Thyroid gland (tissue), 4 donors: ENCODE data around the gene NME7. TPM values are rescaled to one million over a fixed set of nuclear protein-coding genes. Genes with fewer than 3 reads are reported as not detected.

Source experiments
- DNase-seq, 2 donors: peaks; one replicate each; pipeline ENCODE4 v3.0.0-alpha.2; 2019
- H3K27ac ChIP-seq, 3 donors: fragments of 200-600 bp; sonication (generic); 1 replicate in 2 of 3; 2 replicates in 1 of 3; pipeline ENCODE4 v1.5.1; 2016 to 2019; ENCODE audit warnings: mild to moderate bottlenecking in 1 of 3, moderate library complexity in 1 of 3
- H3K27me3 ChIP-seq: fragments of 200-600 bp; sonication (generic); one replicate; pipeline ENCODE4 v1.5.1; 2019
- H3K36me3 ChIP-seq, 2 donors: fragments of 200-600 bp; sonication (generic); one replicate each; pipeline ENCODE4 v1.5.1; 2016 to 2019
- H3K4me1 ChIP-seq, 2 donors: fragments of 200-600 bp; sonication (generic); one replicate each; pipeline ENCODE4 v1.5.1; 2017 to 2019
- H3K4me3 ChIP-seq, 3 donors: fragments of 200-600 bp; sonication (generic); replicated peaks in 1 of 3; 1 replicate in 2 of 3; 2 replicates in 1 of 3; pipeline ENCODE4 v1.5.1; 2016; ENCODE audit warnings: mild to moderate bottlenecking in 1 of 3
- H3K9me3 ChIP-seq: fragments of 200-600 bp; sonication (generic); one replicate; pipeline ENCODE4 v1.5.1; 2017
- CTCF ChIP-seq, 6 experiments: fragments of 200-600 bp in 3 of 6; fragments of 450-650 bp in 3 of 6; sonication (generic) in 3 of 6; IDR thresholded peaks; one replicate each; pipeline ENCODE4 v1.5.1; 2016 to 2019; ENCODE audit warnings: antibody characterized with exemption in 6 of 6, mild to moderate bottlenecking in 2 of 6, inconsistent platforms in 1 of 6, moderate library complexity in 1 of 6
- POLR2A ChIP-seq, 2 donors: fragments of 450-650 bp; IDR thresholded peaks; one replicate each; pipeline ENCODE4 v1.6.1; 2017; ENCODE audit warnings: antibody characterized with exemption in 2 of 2, mild to moderate bottlenecking in 2 of 2, moderate library complexity in 1 of 2
- WGBS, 2 donors: methylation state at CpG; one replicate each; pipeline ENCODE4 v1.1.5; 2017; 5-methylcytosine and 5-hydroxymethylcytosine counted together
- intact Hi-C: fragments of 100-400 bp; cut with DNase I; formaldehyde crosslinking; loops from one replicate; pipeline ENCODE4 v1.15.1; 2023
- total RNA-seq, 4 donors: library from RNA; depleted of rRNA; stranded (reverse); fragments of >200 nt; gene quantifications; one replicate each; pipeline ENCODE4 v1.2.3, GENCODE V29; 2016

The NME7 gene
- total RNA-seq, 4 donors from 2014 or later = 26.3 to 44.9 (median 36.4) TPM

DNA sequence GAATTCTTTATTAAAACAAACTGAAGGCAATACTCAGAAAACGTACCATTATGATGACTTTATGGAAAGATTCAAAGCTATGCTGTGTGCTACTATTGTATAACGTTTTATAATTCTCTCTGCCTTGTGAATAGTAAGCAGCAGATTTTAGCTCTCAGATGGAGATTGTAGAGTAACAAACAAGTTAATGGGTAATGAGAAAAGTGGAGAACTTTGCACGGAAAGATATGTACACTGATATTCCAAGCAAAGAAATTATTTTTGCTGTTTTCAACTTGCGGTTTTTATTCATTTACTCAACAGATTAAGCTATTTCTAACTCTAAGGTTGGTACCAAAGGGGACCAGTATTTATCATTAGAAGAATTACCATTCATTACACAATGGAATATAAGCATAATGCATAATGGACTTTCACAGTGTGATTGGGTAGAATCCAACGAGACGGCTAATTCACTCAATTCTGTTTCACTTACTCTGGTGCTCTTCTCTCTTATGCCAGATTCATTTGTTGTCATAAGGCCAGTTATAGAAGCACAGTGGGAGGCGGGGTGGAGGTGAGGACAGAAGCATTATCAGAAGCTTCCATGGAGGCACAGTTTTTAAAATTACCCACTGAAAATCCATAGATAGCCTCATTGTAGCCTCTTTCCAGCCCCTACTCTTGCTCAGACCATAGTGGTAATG lies 222.5 kb downstream of the NME7 start:
- H3K9me3 ChIP-seq = no peaks in the 10 kb centered on the region
- no peak overlapping the region for H3K27ac ChIP-seq
- no peaks in the 10 kb centered on the region for H3K4me1 ChIP-seq
- no peak for DNase-seq
- no peak for TF ChIP-seq POLR2A (IDR thresholded peaks at IDR 0.05)
- no peak for TF ChIP-seq CTCF (IDR thresholded peaks at IDR 0.05)
- H3K4me3 ChIP-seq = no peak overlapping the region
- H3K27me3 ChIP-seq = no peaks in the 10 kb centered on the region
- no peaks in the 10 kb centered on the region for H3K36me3 ChIP-seq
- WGBS, 2 donors = 94 to 96% methylated on average over 7 of the region's 7 CpGs
- intact Hi-C loops = no loop called here

DNA sequence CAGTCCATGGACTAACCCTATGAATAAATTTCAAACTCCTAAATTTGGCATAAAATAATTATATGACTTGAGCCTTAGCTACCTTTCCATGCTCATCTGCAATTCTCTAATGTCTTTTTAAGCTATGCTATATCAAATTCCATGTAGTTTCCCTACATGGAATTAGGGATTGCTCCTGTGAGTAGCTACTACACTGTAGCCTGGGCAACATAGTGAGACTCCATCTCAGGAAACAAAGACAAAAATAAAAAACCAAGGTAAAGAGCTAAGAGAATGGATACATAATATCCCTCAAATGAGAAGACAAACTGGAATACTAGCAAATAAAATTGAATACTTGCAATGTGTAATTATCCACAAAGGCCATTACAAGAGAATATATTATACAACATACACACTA lies 223.6 kb downstream of the NME7 start:
- no peak overlapping the region for H3K4me3 ChIP-seq
- no peaks in the 10 kb centered on the region for H3K4me1 ChIP-seq
- no peaks in the 10 kb centered on the region for H3K27me3 ChIP-seq
- no peak for DNase-seq
- no peak for TF ChIP-seq CTCF (IDR thresholded peaks at IDR 0.05)
- TF ChIP-seq POLR2A (IDR thresholded peaks at IDR 0.05) = no peak
- intact Hi-C loops = no loop called here
- H3K27ac ChIP-seq = no peak overlapping the region
- H3K9me3 ChIP-seq = no peaks in the 10 kb centered on the region
- H3K36me3 ChIP-seq = no peaks in the 10 kb centered on the region

DNA sequence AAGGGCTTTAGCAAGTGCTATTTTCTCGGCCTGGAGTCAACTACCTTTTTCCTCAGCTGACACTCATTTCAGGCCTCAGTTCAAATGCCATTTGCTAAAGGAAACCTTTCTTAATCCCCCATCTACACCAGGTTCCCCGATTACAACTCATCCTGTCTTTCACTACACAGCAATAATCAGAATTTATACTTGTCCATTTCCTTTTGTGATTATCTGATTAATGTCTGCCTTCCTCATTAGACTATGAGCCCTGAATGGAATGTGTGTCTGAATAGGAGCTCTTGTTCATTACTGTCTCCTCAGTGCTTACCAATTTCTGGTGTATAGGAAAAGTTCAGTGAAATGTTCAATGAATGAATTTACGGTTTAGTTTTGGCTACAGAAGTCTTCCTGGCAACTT lies 224.3 kb downstream of the NME7 start:
- no peaks in the 10 kb centered on the region for H3K36me3 ChIP-seq
- 94 to 95% methylated on average over 3 of the region's 3 CpGs for WGBS, 2 donors
- H3K4me1 ChIP-seq = no peaks in the 10 kb centered on the region
- H3K4me3 ChIP-seq = no peak overlapping the region
- no peaks in the 10 kb centered on the region for H3K27me3 ChIP-seq
- no peak for DNase-seq
- intact Hi-C loops = no loop called here
- no peak for TF ChIP-seq CTCF (IDR thresholded peaks at IDR 0.05)
- TF ChIP-seq POLR2A (IDR thresholded peaks at IDR 0.05) = no peak
- no peak overlapping the region for H3K27ac ChIP-seq
- H3K9me3 ChIP-seq = no peaks in the 10 kb centered on the region

DNA sequence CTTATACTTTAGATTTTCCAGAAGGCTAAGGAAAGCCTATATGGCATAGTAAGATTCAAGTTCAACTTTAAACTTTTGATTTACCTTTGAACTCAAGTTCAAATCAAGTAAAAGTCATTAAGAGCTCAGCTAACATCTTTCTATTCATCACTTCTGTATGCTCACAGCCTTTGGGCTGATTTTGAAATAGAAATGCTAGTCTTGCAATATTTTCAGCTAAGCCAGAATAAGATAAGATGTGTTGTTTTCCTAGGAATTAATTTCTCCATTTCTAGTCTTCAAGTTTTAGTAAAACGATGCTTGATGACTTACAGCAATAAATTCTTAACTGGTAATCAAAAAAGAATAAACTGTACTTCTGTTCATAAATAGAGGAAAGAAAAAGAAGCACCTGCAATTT lies 225.5 kb downstream of the NME7 start:
- Histone ChIP-seq H3K27me3 (no peaks in the 10 kb centered on the region), H3K27ac (no peak overlapping the region), H3K9me3 (no peaks in the 10 kb centered on the region), H3K4me1 (no peaks in the 10 kb centered on the region), H3K36me3 (no peaks in the 10 kb centered on the region), H3K4me3 (no peak overlapping the region)
- no peak for DNase-seq
- intact Hi-C loops = no loop called here
- WGBS, 2 donors = 0 to 93% methylated on average over 1 of the region's 1 CpG
- TF ChIP-seq POLR2A (IDR thresholded peaks at IDR 0.05) = no peak
- TF ChIP-seq CTCF (IDR thresholded peaks at IDR 0.05) = no peak

GRCh38 chr1:169141356-169141755 lies 226.2 kb downstream of the NME7 start:
- Histone ChIP-seq H3K27ac (no peak overlapping the region), H3K4me1 (no peaks in the 10 kb centered on the region), H3K4me3 (no peak overlapping the region), H3K36me3 (no peaks in the 10 kb centered on the region), H3K27me3 (no peaks in the 10 kb centered on the region), H3K9me3 (no peaks in the 10 kb centered on the region)
- 80 to 94% methylated on average over 3 of the region's 3 CpGs for WGBS, 2 donors
- intact Hi-C loops = no loop called here
- DNase-seq = no peak
- TF ChIP-seq POLR2A (IDR thresholded peaks at IDR 0.05) (no peak), CTCF (IDR thresholded peaks at IDR 0.05) (no peak)
